CD4-positive, alpha-beta T cell treated with Interleukin-4 for 1 hour (primary cell): Measurements from ENCODE around the gene ZNF263.
"Not testable (repeated sequence)": the region's sequence is repeated elsewhere in the genome, so short reads cannot be mapped to it uniquely, and the experiment has no call there.

Experiments used
- DNase-seq, 2 donors: peaks; one replicate each; pipeline ENCODE4 v3.0.0-alpha.2; 2020 to 2022

ZNF263 gene

GRCh38 chr16:3270718-3271117 lies 12.6 kb upstream of the ZNF263 start:
- DNase-seq = not testable (repeated sequence)

GRCh38 chr16:3271281-3271680 lies 12.0 kb upstream of the ZNF263 start:
- not testable (repeated sequence) for DNase-seq

- no peak for DNase-seq
Observed at GRCh38 chr16:3274490-3274889, 8.8 kb upstream of the ZNF263 start.

GRCh38 chr16:3274947-3275346 lies 8.3 kb upstream of the ZNF263 start:
- no peak for DNase-seq

- DNase-seq = no peak
Observed at GRCh38 chr16:3276679-3277078, 6.6 kb upstream of the ZNF263 start.

- DNase-seq = no peak
Observed at GRCh38 chr16:3281222-3281820, 2.0 kb upstream of the ZNF263 start.

GRCh38 chr16:3282103-3282729 lies 1.1 kb upstream of the ZNF263 start:
- DNase-seq = no peak

GRCh38 chr16:3283543-3284447 lies 504 bp downstream of the ZNF263 start:
- DNase-seq = no peak

- no peak for DNase-seq
Observed at GRCh38 chr16:3285131-3285530, 1.8 kb downstream of the ZNF263 start.

GRCh38 chr16:3289998-3290673 lies 6.8 kb downstream of the ZNF263 start:
- DNase-seq = no peak

GRCh38 chr16:3292604-3293003 lies 9.3 kb downstream of the ZNF263 start:
- DNase-seq = no peak

GRCh38 chr16:3295209-3295608 lies 11.9 kb downstream of the ZNF263 start:
- DNase-seq = no peak

- no peak for DNase-seq
Observed at GRCh38 chr16:3295783-3296182, 12.5 kb downstream of the ZNF263 start.

- DNase-seq = no peak
Observed at GRCh38 chr16:3304370-3304769, 21.1 kb downstream of the ZNF263 start.

GRCh38 chr16:3305109-3306068 lies 22.1 kb downstream of the ZNF263 start, which contains the start of the genes TIGD7 and ZNF75A:
Gene TIGD7 (minus strand): TSS chr16:3305430. CDS start chr16:3300614, 4,816 bp downstream.
Gene ZNF75A (plus strand): TSS chr16:3305497. CDS start chr16:3308429, 2,932 bp downstream.
- DNase-seq = peak; percentile 87 to 90

GRCh38 chr16:3306078-3306477 lies 22.8 kb downstream of the ZNF263 start:
- DNase-seq = no peak

GRCh38 chr16:3311496-3311895 lies 28.2 kb downstream of the ZNF263 start:
- no peak for DNase-seq

GRCh38 chr16:3317315-3317999 lies 34.2 kb downstream of the ZNF263 start:
- DNase-seq = no peak

GRCh38 chr16:3321816-3322215 lies 38.5 kb downstream of the ZNF263 start:
- DNase-seq = no peak

- no peak for DNase-seq
Observed at GRCh38 chr16:3327514-3327913, 44.2 kb downstream of the ZNF263 start.

GRCh38 chr16:3328104-3328503 lies 44.8 kb downstream of the ZNF263 start:
- no peak for DNase-seq
